GM20000 (cell line): ENCODE measurements around the gene PRSS1.
"Not testable (repeated sequence)": the region's sequence is repeated elsewhere in the genome, so short reads cannot be mapped to it uniquely, and the experiment has no call there.

Experiments used
- DNase-seq: peaks from one replicate; pipeline ENCODE4 v3.0.0; 2012; ENCODE audit warnings: low spot score
- CTCF ChIP-seq: IDR thresholded peaks from 2 replicates; pipeline ENCODE4 v1.5.1; 2012; ENCODE audit warnings: mild to moderate bottlenecking, control low read depth; ENCODE audit errors: extremely low read depth, missing control alignments

Gene PRSS1

GRCh38 chr7:142733271-142733670 is 16.0 kb upstream of the PRSS1 start:
- no peak for TF ChIP-seq CTCF
- DNase-seq = no peak

DNA sequence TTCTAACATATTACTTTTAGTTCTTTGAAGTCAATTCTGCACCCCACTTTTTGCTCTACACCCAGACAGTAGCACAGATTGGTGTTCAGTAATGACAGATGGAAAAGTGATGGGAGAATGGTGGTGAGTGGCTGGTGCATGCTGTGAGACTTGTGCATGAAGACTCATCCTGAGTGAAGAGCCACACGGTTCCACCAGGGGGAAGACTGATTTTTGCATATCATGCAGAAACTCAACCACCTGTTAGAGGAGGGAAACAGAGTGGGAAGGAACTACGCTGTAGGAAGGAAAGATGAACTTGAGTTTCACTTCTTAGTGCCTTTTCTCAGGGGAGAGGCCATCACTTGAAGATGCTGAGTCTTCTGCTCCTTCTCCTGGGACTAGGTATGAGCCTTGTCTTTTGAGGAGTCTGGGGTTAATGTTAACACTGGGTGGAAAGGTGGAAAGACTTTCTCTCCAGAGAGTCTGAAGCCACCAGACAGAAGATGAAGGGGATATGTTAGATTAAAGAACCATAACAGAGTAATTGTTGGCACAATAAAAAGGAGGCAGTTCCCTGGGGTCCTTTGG is 9.3 kb upstream of the PRSS1 start:
- no peak for DNase-seq
- TF ChIP-seq CTCF = no peak

- DNase-seq = no peak
- TF ChIP-seq CTCF = no peak
These were observed 8.5 kb upstream of the PRSS1 start for GRCh38 chr7:142740786-142741185.

GRCh38 chr7:142741932-142742331 is 7.3 kb upstream of the PRSS1 start:
- not testable (repeated sequence) for DNase-seq

GRCh38 chr7:142745091-142745635 is 4.1 kb upstream of the PRSS1 start:
- DNase-seq = no peak
- TF ChIP-seq CTCF = no peak

- no peak for TF ChIP-seq CTCF
- no peak for DNase-seq
These were observed 3.5 kb upstream of the PRSS1 start for GRCh38 chr7:142745745-142746144.

DNA sequence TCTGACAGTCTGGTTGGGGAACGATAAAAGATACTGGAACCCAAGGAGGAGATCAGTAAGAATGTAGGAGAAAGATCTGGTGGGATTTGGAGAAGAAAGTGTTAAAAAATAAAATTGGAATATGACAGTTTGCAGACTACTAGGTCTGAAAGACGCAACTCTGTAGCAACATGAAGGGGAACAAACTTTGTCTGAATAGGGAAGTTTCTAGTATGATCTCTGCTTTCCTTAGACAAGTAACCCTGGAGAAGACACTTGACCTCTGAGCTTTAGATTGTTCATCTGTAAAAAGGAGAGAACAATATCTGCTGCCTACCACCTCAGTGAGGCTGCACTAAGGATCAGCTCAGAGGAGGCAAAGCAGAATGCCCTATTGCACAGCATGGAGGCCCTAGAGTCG is 3.0 kb upstream of the PRSS1 start:
- DNase-seq = no peak
- TF ChIP-seq CTCF = no peak

DNA sequence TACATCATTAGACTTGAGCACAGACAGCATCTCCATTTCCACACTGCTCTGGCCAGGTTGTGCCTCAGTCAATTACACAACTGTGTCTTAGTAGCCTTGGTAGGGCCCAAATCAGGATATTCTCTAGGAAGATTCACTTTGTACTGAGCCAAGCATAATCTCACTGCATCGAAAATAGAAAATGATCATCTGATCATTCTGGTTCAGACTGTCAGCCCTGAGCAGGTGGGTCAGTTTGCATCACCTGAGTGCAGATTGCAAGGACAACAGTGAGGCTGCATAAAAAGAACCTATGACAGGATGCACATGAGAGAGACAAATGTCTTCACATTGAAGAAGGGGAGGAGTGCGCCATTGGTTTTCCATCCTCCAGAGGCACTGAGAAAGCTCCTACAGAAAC is 862 bp upstream of the PRSS1 start:
- not testable (repeated sequence) for DNase-seq
